Subcutaneous adipose tissue (tissue), 4 donors: Measurements from ENCODE around the gene MRPL58. TPM values are rescaled to one million over a fixed set of nuclear protein-coding genes. Genes with fewer than 3 reads are reported as not detected.

Experiments used
- CTCF ChIP-seq: fragments of 450-650 bp; IDR thresholded peaks from one replicate; pipeline ENCODE4 v1.5.1; 2016; ENCODE audit warnings: low read depth, mild to moderate bottlenecking, control low read depth, antibody characterized with exemption, moderate library complexity
- total RNA-seq, 4 donors: library from RNA; depleted of rRNA; stranded (reverse); fragments of >200 nt; gene quantifications; one replicate each; pipeline ENCODE4 v1.1.0, GENCODE V29; 2016

The MRPL58 gene
- total RNA-seq, 4 donors from 2014 or later, result 34.8 to 53.5 (median 45.1) TPM

- TF ChIP-seq CTCF, result no peak
These were observed 50.7 kb downstream of the MRPL58 start for GRCh38 chr17:75063201-75063600.

GRCh38 chr17:75063626-75064025 is 51.2 kb downstream of the MRPL58 start:
- no peak for TF ChIP-seq CTCF

GRCh38 chr17:75064040-75064439 is 51.6 kb downstream of the MRPL58 start:
- TF ChIP-seq CTCF, result no peak

- no peak for TF ChIP-seq CTCF
These were observed 52.0 kb downstream of the MRPL58 start for GRCh38 chr17:75064460-75064859.

DNA sequence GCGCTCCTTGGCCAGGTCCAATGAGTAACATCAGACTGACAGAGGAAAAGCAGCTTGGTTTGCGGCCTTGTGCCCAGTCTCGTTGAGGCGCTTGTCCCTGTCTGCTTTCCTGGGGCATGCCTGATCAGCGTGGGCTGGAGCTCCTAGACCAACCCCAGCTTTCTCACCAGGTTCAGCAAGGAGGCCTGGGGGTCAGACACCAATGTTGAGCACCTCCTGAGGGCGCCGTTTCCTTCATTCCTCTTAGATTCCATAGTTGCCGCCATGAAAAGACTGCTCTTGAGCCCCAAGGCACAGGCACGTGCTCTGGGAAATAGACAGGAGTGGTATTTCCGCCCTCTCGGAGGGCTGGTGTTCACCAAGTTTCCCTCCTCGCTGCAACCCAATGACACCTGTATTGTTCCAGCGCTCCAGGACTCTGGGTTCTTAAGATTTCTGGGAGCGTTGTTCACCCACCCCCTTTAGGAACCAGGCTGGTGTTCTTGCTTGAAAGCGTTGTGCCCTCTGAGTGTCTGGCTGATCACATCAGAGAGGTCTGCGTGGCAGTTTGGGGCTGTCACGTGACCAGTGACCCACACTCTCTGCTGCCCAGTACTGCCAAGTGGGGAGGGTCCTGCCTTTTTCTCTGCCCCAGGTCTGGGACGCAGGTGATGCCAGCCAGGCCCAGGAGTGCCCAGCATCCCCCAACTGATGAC is 52.5 kb downstream of the MRPL58 start:
- no peak for TF ChIP-seq CTCF

DNA sequence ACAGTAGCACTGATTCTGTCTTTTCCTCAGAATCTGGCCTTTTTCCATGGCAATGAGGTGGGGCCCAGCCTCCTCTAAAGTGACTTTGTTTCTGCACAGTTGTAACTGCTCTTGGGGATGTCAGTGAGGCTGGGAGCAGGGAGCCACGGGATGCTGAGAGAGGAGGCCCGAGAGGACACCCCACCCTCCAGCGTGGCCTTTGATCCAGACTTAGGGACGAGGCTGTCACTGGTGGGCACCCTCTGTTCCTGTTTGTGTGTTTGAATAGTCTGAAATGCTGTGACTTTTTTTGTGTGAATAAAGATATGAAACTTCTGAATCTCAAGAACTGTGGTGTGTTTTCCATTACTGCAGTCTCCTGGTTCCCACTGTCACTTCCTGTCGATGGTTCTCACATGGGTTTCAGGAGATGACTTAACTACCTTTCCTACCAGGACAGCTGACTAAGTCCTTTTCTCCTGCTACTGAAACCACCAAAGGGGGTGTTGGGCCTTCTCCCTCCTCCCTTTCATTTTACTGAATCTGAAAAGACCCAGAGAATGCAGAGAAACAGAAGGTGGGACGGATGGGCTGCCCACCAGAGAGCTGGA is 53.2 kb downstream of the MRPL58 start:
- TF ChIP-seq CTCF, result no peak

DNA sequence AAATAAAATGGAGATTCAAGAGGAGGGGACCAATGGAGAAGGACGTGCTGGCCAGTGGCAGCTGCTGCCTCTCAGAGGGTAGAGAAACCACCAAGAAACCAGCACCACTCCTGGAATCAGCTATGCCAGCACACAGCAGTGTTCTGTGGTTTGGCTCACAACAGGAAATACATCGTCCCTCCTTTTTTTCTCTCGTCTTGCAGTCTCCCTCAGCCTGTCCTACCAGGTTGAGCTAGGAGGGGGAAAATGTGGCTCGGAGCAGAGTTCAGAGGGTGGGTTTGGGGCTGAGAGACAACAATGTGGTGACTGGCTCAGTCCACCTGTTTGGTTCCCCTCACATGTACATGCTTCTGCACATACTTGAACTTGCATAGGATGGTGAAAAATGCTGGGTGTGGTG is 55.4 kb downstream of the MRPL58 start:
- TF ChIP-seq CTCF, result no peak
